ENCODE data around the gene ENTREP1.

Gene ENTREP1

DNA sequence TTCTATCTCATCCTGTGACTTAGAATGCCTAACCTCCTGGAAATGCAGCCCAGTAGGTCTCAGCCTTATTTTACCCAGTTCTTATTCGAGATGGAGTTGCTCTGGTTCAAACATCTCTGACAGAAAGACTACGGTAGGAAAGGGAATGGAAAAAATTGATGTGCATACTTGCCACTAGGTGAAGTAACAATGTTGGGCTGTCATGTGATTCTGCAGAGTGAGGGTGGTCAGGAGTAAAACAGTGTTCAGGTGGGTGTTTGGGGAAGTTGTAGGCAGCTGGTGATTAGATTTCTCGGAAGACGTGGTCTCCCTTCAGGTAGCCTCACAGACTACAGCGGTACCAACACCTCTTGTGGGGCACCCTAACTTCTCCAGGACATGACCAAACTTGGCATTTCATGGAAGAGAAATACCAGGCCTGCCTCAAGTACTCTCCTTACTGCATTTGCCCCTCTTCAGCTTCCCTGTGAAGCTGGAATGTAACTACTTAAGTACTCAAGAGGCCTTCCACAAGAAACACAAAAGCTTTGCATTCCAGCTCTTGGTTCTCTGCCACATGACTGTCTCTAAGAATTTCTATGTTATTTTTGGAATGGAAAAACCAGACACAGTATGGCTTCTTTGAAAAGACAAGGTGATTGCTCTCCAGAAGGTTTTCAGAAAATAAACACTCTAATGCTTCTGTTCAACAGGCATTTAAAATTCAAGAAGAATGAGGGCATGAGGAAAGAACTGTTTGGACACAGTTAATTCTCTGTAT is 17.4 kb upstream of the ENTREP1 start:
- no peak for DNase-seq (ENCODE audit: low read depth)
- no peak overlapping the region for H3K4me3 ChIP-seq (ENCODE audit: low read depth, low read length)
- TF ChIP-seq, protein P1, sequence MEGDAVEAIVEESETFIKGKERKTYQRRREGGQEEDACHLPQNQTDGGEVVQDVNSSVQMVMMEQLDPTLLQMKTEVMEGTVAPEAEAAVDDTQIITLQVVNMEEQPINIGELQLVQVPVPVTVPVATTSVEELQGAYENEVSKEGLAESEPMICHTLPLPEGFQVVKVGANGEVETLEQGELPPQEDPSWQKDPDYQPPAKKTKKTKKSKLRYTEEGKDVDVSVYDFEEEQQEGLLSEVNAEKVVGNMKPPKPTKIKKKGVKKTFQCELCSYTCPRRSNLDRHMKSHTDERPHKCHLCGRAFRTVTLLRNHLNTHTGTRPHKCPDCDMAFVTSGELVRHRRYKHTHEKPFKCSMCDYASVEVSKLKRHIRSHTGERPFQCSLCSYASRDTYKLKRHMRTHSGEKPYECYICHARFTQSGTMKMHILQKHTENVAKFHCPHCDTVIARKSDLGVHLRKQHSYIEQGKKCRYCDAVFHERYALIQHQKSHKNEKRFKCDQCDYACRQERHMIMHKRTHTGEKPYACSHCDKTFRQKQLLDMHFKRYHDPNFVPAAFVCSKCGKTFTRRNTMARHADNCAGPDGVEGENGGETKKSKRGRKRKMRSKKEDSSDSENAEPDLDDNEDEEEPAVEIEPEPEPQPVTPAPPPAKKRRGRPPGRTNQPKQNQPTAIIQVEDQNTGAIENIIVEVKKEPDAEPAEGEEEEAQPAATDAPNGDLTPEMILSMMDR (IDR thresholded peaks at IDR 0.05; ENCODE audit: low read depth, low read length, missing control alignments) = no peak

- TF ChIP-seq, protein P1 (IDR thresholded peaks at IDR 0.05; ENCODE audit: low read depth, low read length, missing control alignments) = no peak
- H3K4me3 ChIP-seq (ENCODE audit: low read depth, low read length) = no peak overlapping the region
Measured at GRCh38 chr9:69308206-69308931, 16.6 kb upstream of the ENTREP1 start.

GRCh38 chr9:69313175-69313574 is 11.8 kb upstream of the ENTREP1 start:
- TF ChIP-seq, protein P1 (IDR thresholded peaks at IDR 0.05; ENCODE audit: low read depth, low read length, missing control alignments) = no peak
- no peak overlapping the region for H3K4me3 ChIP-seq (ENCODE audit: low read depth, low read length)
- DNase-seq (ENCODE audit: low read depth) = no peak

More at GRCh38 chr9:69308206-69308931, 16.6 kb upstream of the ENTREP1 start:
- DNase-seq (ENCODE audit: low read depth) = no peak

GRCh38 chr9:69314547-69314946 is 10.5 kb upstream of the ENTREP1 start:
- TF ChIP-seq, protein P1 (IDR thresholded peaks at IDR 0.05; ENCODE audit: low read depth, low read length, missing control alignments) = no peak
- no peak overlapping the region for H3K4me3 ChIP-seq (ENCODE audit: low read depth, low read length)

GRCh38 chr9:69317081-69317480 is 7.9 kb upstream of the ENTREP1 start:
- no peak for DNase-seq (ENCODE audit: low read depth)
- no peak overlapping the region for H3K4me3 ChIP-seq (ENCODE audit: low read depth, low read length)
- TF ChIP-seq, protein P1 (IDR thresholded peaks at IDR 0.05; ENCODE audit: low read depth, low read length, missing control alignments) = no peak

More at GRCh38 chr9:69314547-69314946, 10.5 kb upstream of the ENTREP1 start:
- no peak for DNase-seq (ENCODE audit: low read depth)

- no peak overlapping the region for H3K4me3 ChIP-seq (ENCODE audit: low read depth, low read length)
- TF ChIP-seq, protein P1 (IDR thresholded peaks at IDR 0.05; ENCODE audit: low read depth, low read length, missing control alignments) = no peak
- no peak for DNase-seq (ENCODE audit: low read depth)
Measured at GRCh38 chr9:69317894-69318293, 7.1 kb upstream of the ENTREP1 start.

Data from GM12864 (cell line).